Panc1 (cell line): Measurements from ENCODE around the gene MT1HL1.

Source experiments
- CTCF ChIP-seq: fragments of 450-650 bp; IDR thresholded peaks from 2 replicates; pipeline ENCODE4 v1.5.1; 2017; ENCODE audit warnings: mild to moderate bottlenecking
- POLR2AphosphoS5 ChIP-seq: IDR thresholded peaks from 2 replicates; pipeline ENCODE4 v1.6.1; 2012; ENCODE audit warnings: mild to moderate bottlenecking, low read depth, low read length, moderate library complexity
- SIN3A ChIP-seq: IDR thresholded peaks from 2 replicates; pipeline ENCODE4 v1.6.1; 2012; ENCODE audit warnings: low read depth, mild to moderate bottlenecking, low read length, moderate library complexity, borderline replicate concordance; ENCODE audit not compliant: insufficient read depth
- TCF7L2 ChIP-seq: IDR thresholded peaks from 2 replicates; pipeline ENCODE4 v1.6.1; 2011; ENCODE audit warnings: mild to moderate bottlenecking, low read depth, low read length, inconsistent platforms

- TF ChIP-seq CTCF (no peak), TCF7L2 (no peak), SIN3A (no peak), POLR2AphosphoS5 (no peak)
These were observed 41.2 kb upstream of the MT1HL1 start for GRCh38 chr1:237045278-237046016.
